ENCODE results near the gene GDF7. TPM values are rescaled to one million over a fixed set of nuclear protein-coding genes. Genes with fewer than 3 reads are reported as not detected.

The GDF7 gene
- polyA plus RNA-seq, 1 of the 3 experiments (the other 2 are of a cell fraction) = 0.02 TPM

DNA sequence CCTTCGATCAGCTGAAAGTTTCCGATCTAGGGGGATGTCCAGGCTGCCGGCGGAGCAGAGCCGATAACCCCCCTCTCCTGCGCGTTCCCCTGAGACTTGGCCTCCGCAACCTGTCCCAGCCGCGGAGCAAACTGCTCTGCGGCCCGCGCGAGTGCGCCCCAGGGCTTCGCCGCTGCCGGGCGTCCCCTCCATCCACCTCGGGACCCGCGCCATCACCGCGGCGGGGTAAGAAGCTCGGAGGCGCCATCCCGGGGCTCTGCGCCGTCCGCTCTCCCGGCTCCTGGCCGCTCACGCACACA is 990 bp upstream of the GDF7 start:
- TF ChIP-seq EZH2phosphoT487 (IDR thresholded peaks at IDR 0.05; ENCODE audit: borderline replicate concordance, low read depth) (peak; percentile 78; the same call in 1 of the 2 replicates), ELF1 (IDR thresholded peaks at IDR 0.05) (no peak)
- Histone ChIP-seq H3F3A (replicated peaks; ENCODE audit: insufficient read depth) (no peaks in the 10 kb centered on the region), H3K4me1 (ENCODE audit: control insufficient read depth in 1 of 2, insufficient read depth in 2 of 2, low read depth in 1 of 2, low read length in 1 of 2) (peaks cover 0 to 22% of the 10 kb centered on the region in 2 experiments; a peak in 2 of 4 replicates), H3K4me2 (peak overlapping the region; percentile 86), H3K9me3 (no peaks in the 10 kb centered on the region), H4K20me1 (ENCODE audit: insufficient read depth) (no peaks in the 10 kb centered on the region), H3K9me2 (no peaks in the 10 kb centered on the region), H3K79me2 (ENCODE audit: insufficient read depth) (no peaks in the 10 kb centered on the region), H3K9ac (no peak overlapping the region), H3K27ac (ENCODE audit: low read depth in 2 of 2, low read length in 1 of 2) (no peak overlapping the region), H2AFZ (ENCODE audit: low read depth) (peak overlapping the region; percentile 67; the same call in 1 of the 2 replicates), H3K36me3 (replicated peaks in 1 of 2; ENCODE audit: control insufficient read depth in 1 of 2, insufficient read depth in 2 of 2, low read length in 1 of 2) (no peaks in the 10 kb centered on the region), H3K4me3 (ENCODE audit: low read depth in 2 of 2, low read length in 1 of 2) (peak overlapping the region; percentile 37 to 58; a peak in 3 of 4 replicates), H3K27me3 (ENCODE audit: insufficient read depth) (peaks cover 87% of the 10 kb centered on the region)
- CTCF ChIA-PET = interaction anchor here (0.7 to 9.8 kb wide), 35 partner anchors 9 to 500 kb away, joined by 3 to 427 read pairs (median 4); partner anchors contain the start of gene APOB
- WGBS (ENCODE audit: low lambda C conversion rate) = 12% methylated on average over 17 of the region's 34 CpGs
- POLR2A ChIA-PET = no interaction called here
- DNase-seq = peak; percentile 81

DNA sequence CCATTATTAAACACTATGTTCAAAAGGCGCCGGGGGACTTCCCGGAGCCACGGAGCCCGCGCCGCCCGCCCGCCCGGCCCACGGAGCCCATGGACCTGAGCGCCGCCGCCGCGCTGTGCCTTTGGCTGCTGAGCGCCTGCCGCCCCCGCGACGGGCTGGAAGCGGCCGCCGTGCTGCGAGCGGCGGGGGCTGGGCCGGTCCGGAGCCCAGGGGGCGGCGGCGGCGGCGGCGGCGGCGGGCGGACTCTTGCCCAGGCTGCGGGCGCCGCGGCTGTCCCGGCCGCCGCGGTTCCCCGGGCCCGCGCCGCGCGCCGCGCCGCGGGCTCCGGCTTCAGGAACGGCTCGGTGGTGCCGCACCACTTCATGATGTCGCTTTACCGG is 197 bp downstream of the GDF7 start:
- H3K4me1 ChIP-seq (ENCODE audit: control insufficient read depth in 1 of 2, insufficient read depth in 2 of 2, low read depth in 1 of 2, low read length in 1 of 2) = peaks cover 0 to 26% of the 10 kb centered on the region in 2 experiments; a peak in 2 of 4 replicates
- H3K27me3 ChIP-seq (ENCODE audit: insufficient read depth) = peaks cover 91% of the 10 kb centered on the region
- POLR2A ChIA-PET = interaction anchor here (0.5 kb wide), 1 partner anchor 168 kb away, joined by 3 read pairs; no protein-coding TSS in a partner anchor
- no peak overlapping the region for H2AFZ ChIP-seq (ENCODE audit: low read depth)
- 8% methylated on average over 5 of the region's 62 CpGs for WGBS (ENCODE audit: low lambda C conversion rate)
- no peaks in the 10 kb centered on the region for H3K9me2 ChIP-seq
- DNase-seq = peak; percentile 84
- peak overlapping the region; percentile 86; the same call in 1 of the 2 replicates for H3K4me2 ChIP-seq
- no peaks in the 10 kb centered on the region for H3K9me3 ChIP-seq
- no peaks in the 10 kb centered on the region for H3K36me3 ChIP-seq (replicated peaks in 1 of 2; ENCODE audit: control insufficient read depth in 1 of 2, insufficient read depth in 2 of 2, low read length in 1 of 2)
- no peaks in the 10 kb centered on the region for H3K79me2 ChIP-seq (ENCODE audit: insufficient read depth)
- no peaks in the 10 kb centered on the region for H3F3A ChIP-seq (replicated peaks; ENCODE audit: insufficient read depth)
- no peak overlapping the region for H3K9ac ChIP-seq
- no peak overlapping the region for H3K27ac ChIP-seq (ENCODE audit: low read depth in 2 of 2, low read length in 1 of 2)
- no peaks in the 10 kb centered on the region for H4K20me1 ChIP-seq (ENCODE audit: insufficient read depth)
- no peak for TF ChIP-seq MXI1 (IDR thresholded peaks at IDR 0.05; ENCODE audit: low read depth, low read length)
- TF ChIP-seq SIN3A (IDR thresholded peaks at IDR 0.05; ENCODE audit: borderline replicate concordance, low read depth, low read length) = no peak
- TF ChIP-seq, protein P1, sequence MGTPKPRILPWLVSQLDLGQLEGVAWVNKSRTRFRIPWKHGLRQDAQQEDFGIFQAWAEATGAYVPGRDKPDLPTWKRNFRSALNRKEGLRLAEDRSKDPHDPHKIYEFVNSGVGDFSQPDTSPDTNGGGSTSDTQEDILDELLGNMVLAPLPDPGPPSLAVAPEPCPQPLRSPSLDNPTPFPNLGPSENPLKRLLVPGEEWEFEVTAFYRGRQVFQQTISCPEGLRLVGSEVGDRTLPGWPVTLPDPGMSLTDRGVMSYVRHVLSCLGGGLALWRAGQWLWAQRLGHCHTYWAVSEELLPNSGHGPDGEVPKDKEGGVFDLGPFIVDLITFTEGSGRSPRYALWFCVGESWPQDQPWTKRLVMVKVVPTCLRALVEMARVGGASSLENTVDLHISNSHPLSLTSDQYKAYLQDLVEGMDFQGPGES (IDR thresholded peaks at IDR 0.05; ENCODE audit: low read depth, low read length) = no peak
- no peak for TF ChIP-seq TAF1 (IDR thresholded peaks at IDR 0.05; ENCODE audit: borderline replicate concordance, low read depth, low read length)
- TF ChIP-seq ZBTB33 (IDR thresholded peaks at IDR 0.05; ENCODE audit: borderline replicate concordance, low read depth) = no peak
- TF ChIP-seq RCOR1 (IDR thresholded peaks at IDR 0.05; ENCODE audit: low read length) = no peak
- no peak for TF ChIP-seq NRF1 (IDR thresholded peaks at IDR 0.05; ENCODE audit: low read depth, low read length)
- no peak for TF ChIP-seq NFIC (IDR thresholded peaks at IDR 0.05; ENCODE audit: borderline replicate concordance)
- TF ChIP-seq TCF12 (IDR thresholded peaks at IDR 0.05) = no peak
- TF ChIP-seq FOSL2 (IDR thresholded peaks at IDR 0.05; ENCODE audit: borderline replicate concordance, low read depth) = no peak
- H3K4me3 ChIP-seq (ENCODE audit: low read depth in 2 of 2, low read length in 1 of 2) = peak overlapping the region; percentile 37 to 52
- CTCF ChIA-PET = interaction anchor here (0.6 to 9.8 kb wide), 15 partner anchors 7 to 450 kb away, joined by 3 to 427 read pairs (median 7); partner anchors contain the start of gene LDAH
